HEK293 (cell line): ENCODE results near the gene EVA1C.
A peak's percentile ranks its signal among the peaks of the same experiment; 100 is the strongest.

Experiments
- CTCF ChIA-PET: fragments of 350-600 bp; formaldehyde crosslinking; extraction: SDS; loops from one replicate; lab custom pipeline; 2021; ENCODE audit warnings: antibody characterized with exemption; lab: Yijun Ruan, JAX
- POLR2A ChIA-PET: fragments of 300-600 bp; formaldehyde crosslinking; extraction: SDS; loops from one replicate; lab custom pipeline; 2020; ENCODE audit warnings: antibody characterized with exemption, inconsistent platforms; lab: Yijun Ruan, JAX
- H3K27ac ChIP-seq: fragments of 200-500 bp; sonication (Bioruptor generic); 2 replicates; pipeline ENCODE4 v1.5.1; 2014; ENCODE audit warnings: low read depth, low read length, control low read depth, inconsistent platforms; ENCODE audit errors: extremely low read depth
- H3K36me3 ChIP-seq, 2 experiments: fragments of 200-500 bp in 1 of 2; sonication (Bioruptor generic) in 1 of 2; 1 replicate in 1 of 2; 2 replicates in 1 of 2; pipeline ENCODE4 v1.5.1; 2014 to 2017; ENCODE audit warnings: inconsistent platforms in 2 of 2, low read length in 2 of 2; ENCODE audit not compliant: control insufficient read depth in 2 of 2, insufficient read depth in 1 of 2
- H3K4me1 ChIP-seq: fragments of 200-500 bp; sonication (Bioruptor generic); 2 replicates; pipeline ENCODE4 v1.5.1; 2014; ENCODE audit warnings: mild to moderate bottlenecking, low read length, inconsistent platforms; ENCODE audit not compliant: control insufficient read depth, insufficient read depth
- H3K4me3 ChIP-seq: 2 replicates; pipeline ENCODE4 v1.5.1; 2011; ENCODE audit warnings: low read depth, mild to moderate bottlenecking, control low read depth, low read length, moderate library complexity
- H3K9me3 ChIP-seq: fragments of 200-500 bp; sonication (Bioruptor generic); 2 replicates; pipeline ENCODE4 v1.5.1; 2014; ENCODE audit warnings: low read depth, low read length, inconsistent platforms; ENCODE audit not compliant: control insufficient read depth, insufficient read depth
- BCL11A ChIP-seq: fragments of 450-650 bp; formaldehyde crosslinking; IDR thresholded peaks from 2 replicates; pipeline ENCODE4 v1.5.1; 2016; ENCODE audit warnings: low read depth, missing biosample characterization, missing genetic modification characterization
- BCL6B ChIP-seq: fragments of 450-650 bp; formaldehyde crosslinking; IDR thresholded peaks from 2 replicates; pipeline ENCODE4 v1.5.1; 2017; ENCODE audit warnings: missing biosample characterization, missing genetic modification characterization
- GFI1B ChIP-seq: fragments of 450-650 bp; formaldehyde crosslinking; IDR thresholded peaks from 2 replicates; pipeline ENCODE4 v1.5.1; 2016; ENCODE audit warnings: missing biosample characterization, missing genetic modification characterization
- KLF8 ChIP-seq: fragments of 450-650 bp; formaldehyde crosslinking; IDR thresholded peaks from 2 replicates; pipeline ENCODE4 v1.5.1; 2016; ENCODE audit warnings: missing biosample characterization, missing genetic modification characterization
- OSR2 ChIP-seq: fragments of 450-650 bp; formaldehyde crosslinking; IDR thresholded peaks from 2 replicates; pipeline ENCODE4 v1.5.1; 2016; ENCODE audit warnings: missing biosample characterization, missing genetic modification characterization
- OVOL3 ChIP-seq: fragments of 450-650 bp; formaldehyde crosslinking; IDR thresholded peaks from 2 replicates; pipeline ENCODE4 v1.5.1; 2016; ENCODE audit warnings: missing biosample characterization, missing genetic modification characterization
- PRDM10 ChIP-seq: fragments of 450-650 bp; formaldehyde crosslinking; IDR thresholded peaks from 2 replicates; pipeline ENCODE4 v1.5.1; 2016; ENCODE audit warnings: missing biosample characterization, missing genetic modification characterization
- SCRT2 ChIP-seq: fragments of 450-650 bp; formaldehyde crosslinking; IDR thresholded peaks from 2 replicates; pipeline ENCODE4 v1.5.1; 2016; ENCODE audit warnings: missing biosample characterization, missing genetic modification characterization
- SP2 ChIP-seq: fragments of 450-650 bp; formaldehyde crosslinking; IDR thresholded peaks from 2 replicates; pipeline ENCODE4 v1.5.1; 2016; ENCODE audit warnings: missing biosample characterization, missing genetic modification characterization
- YY2 ChIP-seq: fragments of 450-650 bp; formaldehyde crosslinking; IDR thresholded peaks from 2 replicates; pipeline ENCODE4 v1.5.1; 2016; ENCODE audit warnings: missing biosample characterization, missing genetic modification characterization
- ZFP41 ChIP-seq: fragments of 450-650 bp; formaldehyde crosslinking; IDR thresholded peaks from 2 replicates; pipeline ENCODE4 v1.5.1; 2016; ENCODE audit warnings: missing biosample characterization, missing genetic modification characterization, borderline replicate concordance
- ZNF140 ChIP-seq: fragments of 450-650 bp; formaldehyde crosslinking; IDR thresholded peaks from 2 replicates; pipeline ENCODE4 v1.5.1; 2016; ENCODE audit warnings: missing biosample characterization, missing genetic modification characterization
- ZNF146 ChIP-seq: fragments of 450-650 bp; formaldehyde crosslinking; IDR thresholded peaks from 2 replicates; pipeline ENCODE4 v1.5.1; 2016; ENCODE audit warnings: missing biosample characterization, missing genetic modification characterization
- ZNF155 ChIP-seq: fragments of 450-650 bp; formaldehyde crosslinking; IDR thresholded peaks from 2 replicates; pipeline ENCODE4 v1.5.1; 2016; ENCODE audit warnings: missing biosample characterization, missing genetic modification characterization
- ZNF223 ChIP-seq: fragments of 450-650 bp; formaldehyde crosslinking; IDR thresholded peaks from 2 replicates; pipeline ENCODE4 v1.5.1; 2016; ENCODE audit warnings: missing biosample characterization, missing genetic modification characterization
- ZNF266 ChIP-seq: fragments of 450-650 bp; formaldehyde crosslinking; IDR thresholded peaks from 2 replicates; pipeline ENCODE4 v1.5.1; 2016; ENCODE audit warnings: missing biosample characterization, missing genetic modification characterization, low read depth
- ZNF354C ChIP-seq: fragments of 450-650 bp; formaldehyde crosslinking; IDR thresholded peaks from 2 replicates; pipeline ENCODE4 v1.5.1; 2016; ENCODE audit warnings: missing biosample characterization, missing genetic modification characterization, low read depth, borderline replicate concordance
- ZNF398 ChIP-seq: fragments of 450-650 bp; formaldehyde crosslinking; IDR thresholded peaks from 2 replicates; pipeline ENCODE4 v1.5.1; 2017; ENCODE audit warnings: missing biosample characterization, missing genetic modification characterization
- ZNF404 ChIP-seq: fragments of 450-650 bp; formaldehyde crosslinking; IDR thresholded peaks from 2 replicates; pipeline ENCODE4 v1.5.1; 2017; ENCODE audit warnings: missing biosample characterization, missing genetic modification characterization
- ZNF600 ChIP-seq: fragments of 450-650 bp; formaldehyde crosslinking; IDR thresholded peaks from 2 replicates; pipeline ENCODE4 v1.5.1; 2016; ENCODE audit warnings: missing biosample characterization, missing genetic modification characterization
- ZNF660 ChIP-seq: fragments of 450-650 bp; IDR thresholded peaks from 2 replicates; pipeline ENCODE4 v1.5.1; 2018; ENCODE audit warnings: missing biosample characterization, mild to moderate bottlenecking, missing genetic modification characterization
- ZNF776 ChIP-seq: fragments of 450-650 bp; formaldehyde crosslinking; IDR thresholded peaks from 2 replicates; pipeline ENCODE4 v1.5.0; 2017; ENCODE audit warnings: missing biosample characterization, missing genetic modification characterization, borderline replicate concordance
- ZNF830 ChIP-seq: fragments of 450-650 bp; IDR thresholded peaks from 2 replicates; pipeline ENCODE4 v1.5.0; 2018; ENCODE audit warnings: missing biosample characterization, missing genetic modification characterization, low read depth, mild to moderate bottlenecking, moderate library complexity
- TF ChIP-seq, protein P1 (sequence below): fragments of 450-650 bp; formaldehyde crosslinking; IDR thresholded peaks from 2 replicates; pipeline ENCODE4 v1.5.1; 2016; ENCODE audit warnings: missing biosample characterization, missing genetic modification characterization
- TF ChIP-seq, protein P2 (sequence below): fragments of 450-650 bp; formaldehyde crosslinking; IDR thresholded peaks from 2 replicates; pipeline ENCODE4 v1.5.1; 2017; ENCODE audit warnings: missing biosample characterization, mild to moderate bottlenecking, missing genetic modification characterization, moderate library complexity
- TF ChIP-seq, protein P3 (sequence below): IDR thresholded peaks from 2 replicates; pipeline ENCODE4 v1.6.1; 2011; ENCODE audit warnings: mild to moderate bottlenecking, low read depth, low read length, borderline replicate concordance

The EVA1C gene

GRCh38 chr21:32370998-32371766 is 41.3 kb upstream of the EVA1C start:
- H3K36me3 ChIP-seq, result peaks cover 46 to 89% of the 10 kb centered on the region in 2 experiments
- H3K4me3 ChIP-seq, result no peak overlapping the region
- no peak overlapping the region for H3K27ac ChIP-seq
- POLR2A ChIA-PET, result no interaction called here
- CTCF ChIA-PET, result interaction anchor here (0.6 to 1.3 kb wide), 3 partner anchors 32 to 463 kb away, joined by 4 read pairs; no protein-coding TSS in a partner anchor
- no peaks in the 10 kb centered on the region for H3K4me1 ChIP-seq
- H3K9me3 ChIP-seq, result no peaks in the 10 kb centered on the region
- TF ChIP-seq ZNF830 (tag by site-specific recombination) (no peak), BCL11A (tag by site-specific recombination) (peak; percentile 88), KLF8 (tag by site-specific recombination) (0 out of 2 replicates have a peak, but pooled peaks have one; percentile 30), SCRT2 (tag by site-specific recombination) (peak; percentile 56), ZNF155 (tag by site-specific recombination) (no peak), ZNF354C (tag by site-specific recombination) (no peak), ZNF404 (tag by site-specific recombination) (no peak), ZNF266 (no peak), OSR2 (tag by site-specific recombination) (peak; percentile 40; the same call in 1 of the 2 replicates), ZNF146 (tag by site-specific recombination) (no peak), ZNF223 (tag by site-specific recombination) (no peak), ZNF600 (tag by site-specific recombination) (no peak), OVOL3 (tag by site-specific recombination) (no peak), ZNF660 (tag by site-specific recombination) (no peak), PRDM10 (tag by site-specific recombination) (0 out of 2 replicates have a peak, but pooled peaks have one; percentile 8), BCL6B (tag by site-specific recombination) (no peak), GFI1B (no peak; the same call in 1 of the 2 replicates), SP2 (tag by site-specific recombination) (peak; percentile 43), ZNF398 (tag by site-specific recombination) (no peak), ZNF776 (tag by site-specific recombination) (no peak), ZFP41 (tag by site-specific recombination) (no peak), ZNF140 (tag by site-specific recombination) (no peak), YY2 (0 out of 2 replicates have a peak, but pooled peaks have one; percentile 17)
- TF ChIP-seq, protein P1, sequence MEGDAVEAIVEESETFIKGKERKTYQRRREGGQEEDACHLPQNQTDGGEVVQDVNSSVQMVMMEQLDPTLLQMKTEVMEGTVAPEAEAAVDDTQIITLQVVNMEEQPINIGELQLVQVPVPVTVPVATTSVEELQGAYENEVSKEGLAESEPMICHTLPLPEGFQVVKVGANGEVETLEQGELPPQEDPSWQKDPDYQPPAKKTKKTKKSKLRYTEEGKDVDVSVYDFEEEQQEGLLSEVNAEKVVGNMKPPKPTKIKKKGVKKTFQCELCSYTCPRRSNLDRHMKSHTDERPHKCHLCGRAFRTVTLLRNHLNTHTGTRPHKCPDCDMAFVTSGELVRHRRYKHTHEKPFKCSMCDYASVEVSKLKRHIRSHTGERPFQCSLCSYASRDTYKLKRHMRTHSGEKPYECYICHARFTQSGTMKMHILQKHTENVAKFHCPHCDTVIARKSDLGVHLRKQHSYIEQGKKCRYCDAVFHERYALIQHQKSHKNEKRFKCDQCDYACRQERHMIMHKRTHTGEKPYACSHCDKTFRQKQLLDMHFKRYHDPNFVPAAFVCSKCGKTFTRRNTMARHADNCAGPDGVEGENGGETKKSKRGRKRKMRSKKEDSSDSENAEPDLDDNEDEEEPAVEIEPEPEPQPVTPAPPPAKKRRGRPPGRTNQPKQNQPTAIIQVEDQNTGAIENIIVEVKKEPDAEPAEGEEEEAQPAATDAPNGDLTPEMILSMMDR (tag by site-specific recombination), result no peak
- TF ChIP-seq, protein P2, sequence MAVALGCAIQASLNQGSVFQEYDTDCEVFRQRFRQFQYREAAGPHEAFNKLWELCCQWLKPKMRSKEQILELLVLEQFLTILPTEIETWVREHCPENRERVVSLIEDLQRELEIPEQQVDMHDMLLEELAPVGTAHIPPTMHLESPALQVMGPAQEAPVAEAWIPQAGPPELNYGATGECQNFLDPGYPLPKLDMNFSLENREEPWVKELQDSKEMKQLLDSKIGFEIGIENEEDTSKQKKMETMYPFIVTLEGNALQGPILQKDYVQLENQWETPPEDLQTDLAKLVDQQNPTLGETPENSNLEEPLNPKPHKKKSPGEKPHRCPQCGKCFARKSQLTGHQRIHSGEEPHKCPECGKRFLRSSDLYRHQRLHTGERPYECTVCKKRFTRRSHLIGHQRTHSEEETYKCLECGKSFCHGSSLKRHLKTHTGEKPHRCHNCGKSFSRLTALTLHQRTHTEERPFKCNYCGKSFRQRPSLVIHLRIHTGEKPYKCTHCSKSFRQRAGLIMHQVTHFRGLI (tag by site-specific recombination), result no peak
- TF ChIP-seq, protein P3, sequence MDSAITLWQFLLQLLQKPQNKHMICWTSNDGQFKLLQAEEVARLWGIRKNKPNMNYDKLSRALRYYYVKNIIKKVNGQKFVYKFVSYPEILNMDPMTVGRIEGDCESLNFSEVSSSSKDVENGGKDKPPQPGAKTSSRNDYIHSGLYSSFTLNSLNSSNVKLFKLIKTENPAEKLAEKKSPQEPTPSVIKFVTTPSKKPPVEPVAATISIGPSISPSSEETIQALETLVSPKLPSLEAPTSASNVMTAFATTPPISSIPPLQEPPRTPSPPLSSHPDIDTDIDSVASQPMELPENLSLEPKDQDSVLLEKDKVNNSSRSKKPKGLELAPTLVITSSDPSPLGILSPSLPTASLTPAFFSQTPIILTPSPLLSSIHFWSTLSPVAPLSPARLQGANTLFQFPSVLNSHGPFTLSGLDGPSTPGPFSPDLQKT, result no peak
